Natural killer cell (primary cell): ENCODE results near the gene MT1A. TPM values are rescaled to one million over a fixed set of nuclear protein-coding genes. Genes with fewer than 3 reads are reported as not detected.

Experiments used
- ATAC-seq, 3 donors: fragments of 150-1000 bp in 2 of 3; fragments of 200-7000 bp in 1 of 3; cut with Tn5 transposase; 1 replicate in 1 of 3; 2 replicates in 2 of 3; pipeline ENCODE4 v1.10.0; 2021; ENCODE audit warnings: mild to moderate bottlenecking in 2 of 3, moderate library complexity in 2 of 3
- DNase-seq, 2 donors: peaks; one replicate each; pipeline versions ENCODE4 v3.0.0 to v3.0.0-alpha.2; 2013 to 2021; ENCODE audit warnings: mixed read lengths in 1 of 2
- H3K27ac ChIP-seq: one replicate; pipeline ENCODE4 v1.5.1; 2013; ENCODE audit warnings: mild to moderate bottlenecking, low read length
- H3K27me3 ChIP-seq: one replicate; pipeline ENCODE4 v1.6.1; 2013; ENCODE audit warnings: low read length; ENCODE audit not compliant: control insufficient read depth, insufficient read depth
- H3K36me3 ChIP-seq: one replicate; pipeline ENCODE4 v1.6.1; 2013; ENCODE audit warnings: low read length; ENCODE audit not compliant: control insufficient read depth, insufficient read depth
- H3K4me1 ChIP-seq: one replicate; pipeline ENCODE4 v1.6.1; 2013; ENCODE audit warnings: low read length; ENCODE audit not compliant: control insufficient read depth, insufficient read depth
- H3K4me3 ChIP-seq: one replicate; pipeline ENCODE4 v1.5.1; 2013; ENCODE audit warnings: low read length
- H3K9me3 ChIP-seq: one replicate; pipeline ENCODE4 v1.6.1; 2013; ENCODE audit warnings: low read length; ENCODE audit not compliant: control insufficient read depth, insufficient read depth
- H3K27ac Mint-ChIP-seq, 2 donors: one replicate each; pipeline ENCODE4 v1.8.0; 2022; ENCODE audit warnings: mild to moderate bottlenecking in 2 of 2, mixed read lengths in 2 of 2, moderate library complexity in 1 of 2
- H3K27me3 Mint-ChIP-seq, 2 donors: one replicate each; pipeline ENCODE4 v1.8.0; 2022; ENCODE audit warnings: low read depth in 2 of 2, mixed read lengths in 2 of 2
- H3K36me3 Mint-ChIP-seq: one replicate; pipeline ENCODE4 v1.8.0; 2022; ENCODE audit warnings: mixed read lengths
- H3K4me1 Mint-ChIP-seq, 2 donors: one replicate each; pipeline ENCODE4 v1.8.0; 2022; ENCODE audit warnings: mixed read lengths in 2 of 2
- H3K4me3 Mint-ChIP-seq: one replicate; pipeline ENCODE4 v1.8.0; 2022; ENCODE audit warnings: mild to moderate bottlenecking, moderate library complexity, mixed read lengths
- H3K9me3 Mint-ChIP-seq, 2 donors: one replicate each; pipeline ENCODE4 v1.8.0; 2022; ENCODE audit warnings: mixed read lengths in 2 of 2
- CTCF ChIP-seq: fragments of 200-600 bp; IDR thresholded peaks from one replicate; pipeline ENCODE4 v1.8.0; 2022; ENCODE audit warnings: antibody characterized with exemption
- WGBS: methylation state at CpG from one replicate; pipeline ENCODE4 v1.1.7; 2013; ENCODE audit warnings: missing lambda C conversion rate; ENCODE audit not compliant: insufficient coverage; 5-methylcytosine and 5-hydroxymethylcytosine counted together
- intact Hi-C: fragments of 100-400 bp; cut with micrococcal nuclease; formaldehyde crosslinking; loops from one replicate; pipeline ENCODE4 v1.14.2; 2022
- total RNA-seq, 4 donors: library from RNA; stranded (reverse); fragments of 120-200 nt in 1 of 4; gene quantifications; one replicate each; pipeline versions ENCODE4 v1.2.3 to v1.2.4, GENCODE V29; 2013 to 2022

MT1A gene
- total RNA-seq, 3 donors from 2014 or later (not counting 1 experiment from before 2014, with no cell fraction given), result not detected

DNA sequence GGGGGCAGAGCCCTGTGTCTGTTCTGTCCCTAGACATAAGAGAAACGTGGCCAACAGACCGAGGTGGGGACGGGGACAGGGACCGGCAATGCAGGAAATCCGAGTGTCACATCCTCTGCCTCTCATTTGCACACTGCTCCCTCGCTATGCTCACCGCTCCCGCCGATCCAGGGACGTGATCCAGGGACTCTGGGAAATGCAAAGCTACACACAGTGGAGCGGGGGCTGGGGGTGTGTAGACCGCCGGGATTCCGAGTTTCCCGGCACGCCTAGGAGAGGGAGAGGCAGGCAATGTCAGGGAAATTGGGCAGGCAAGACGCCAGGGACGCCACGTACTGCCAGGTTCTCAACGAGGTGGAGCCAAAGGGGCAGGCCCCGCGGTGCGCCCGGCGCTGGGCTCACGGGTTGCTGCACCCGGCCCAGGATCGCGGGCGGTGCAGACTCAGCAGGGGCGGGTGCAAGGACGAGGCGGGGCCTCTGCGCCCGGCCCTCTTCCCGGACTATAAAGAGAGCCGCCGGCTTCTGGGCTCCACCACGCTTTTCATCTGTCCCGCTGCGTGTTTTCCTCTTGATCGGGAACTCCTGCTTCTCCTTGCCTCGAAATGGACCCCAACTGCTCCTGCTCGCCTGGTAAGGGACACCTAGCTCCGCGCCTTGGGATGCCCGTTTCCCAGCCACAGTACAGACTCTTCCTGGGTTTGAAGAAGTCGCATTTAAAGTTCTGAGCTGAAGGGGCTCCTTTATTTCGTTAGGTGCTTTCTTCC is 43.7 kb downstream of the MT1A start, which contains the start of gene MT1X:
MT1X (plus strand) TSS at position 532 of the 764 bp plus-strand sequence; CDS start at position 603, 71 bp downstream.
- Mint-ChIP-seq H3K4me3 (peak within 1 kb of the TSS; percentile 94), H3K4me1 (peaks cover 9 to 17% of the 10 kb centered on the region in 2 donors), H3K27me3 (no peaks in the 10 kb centered on the region), H3K27ac (peak within 1 kb of the TSS; percentile 64 to 88), H3K36me3 (no peaks in the 10 kb centered on the region), H3K9me3 (no peaks in the 10 kb centered on the region)
- Histone ChIP-seq H3K27ac (peak within 1 kb of the TSS; percentile 48), H3K27me3 (no peaks in the 10 kb centered on the region), H3K4me1 (peaks cover 20% of the 10 kb centered on the region), H3K4me3 (peak within 1 kb of the TSS; percentile 52), H3K36me3 (no peaks in the 10 kb centered on the region), H3K9me3 (no peaks in the 10 kb centered on the region)
- peak; percentile 82 to 94 for DNase-seq
- no peak for TF ChIP-seq CTCF
- under 1% methylated on average over 49 of the region's 49 CpGs for WGBS
- ATAC-seq, result peak; percentile 98 to 99 (median 99)
- intact Hi-C loops, result loop anchor here (1.0 kb wide), 2 partner anchors 74 to 231 kb away; partner anchors contain the start of genes MT2A, NUDT21 and OGFOD1

GRCh38 chr16:56682703-56683397 is 44.4 kb downstream of the MT1A start:
- H3K27ac Mint-ChIP-seq, result peak overlapping the region; percentile 64 to 88
- Histone ChIP-seq H3K4me1 (peaks cover 20% of the 10 kb centered on the region), H3K36me3 (no peaks in the 10 kb centered on the region), H3K27ac (peak overlapping the region; percentile 48), H3K9me3 (no peaks in the 10 kb centered on the region), H3K27me3 (no peaks in the 10 kb centered on the region), H3K4me3 (peak overlapping the region; percentile 52)
- no peak for TF ChIP-seq CTCF
- H3K36me3 Mint-ChIP-seq, result no peaks in the 10 kb centered on the region
- H3K4me3 Mint-ChIP-seq, result peak overlapping the region; percentile 94
- no peaks in the 10 kb centered on the region for H3K9me3 Mint-ChIP-seq
- peak in 1 of 3 donors; percentile 2 for ATAC-seq
- WGBS, result 40% methylated on average over 8 of the region's 8 CpGs
- no peak for DNase-seq
- H3K27me3 Mint-ChIP-seq, result no peaks in the 10 kb centered on the region
- intact Hi-C loops, result loop anchor here (1.0 kb wide), 2 partner anchors 75 to 232 kb away; partner anchors contain the start of genes MT2A, NUDT21 and OGFOD1
- H3K4me1 Mint-ChIP-seq, result peaks cover 9 to 17% of the 10 kb centered on the region in 2 donors

GRCh38 chr16:56683424-56684172 is 45.1 kb downstream of the MT1A start:
- Mint-ChIP-seq H3K27ac (no peak overlapping the region), H3K9me3 (no peaks in the 10 kb centered on the region), H3K4me3 (peak overlapping the region; percentile 53), H3K4me1 (peaks cover 9 to 17% of the 10 kb centered on the region in 2 donors), H3K36me3 (no peaks in the 10 kb centered on the region), H3K27me3 (peaks cover 0 to 4% of the 10 kb centered on the region in 2 donors)
- Histone ChIP-seq H3K27ac (no peak overlapping the region), H3K36me3 (no peaks in the 10 kb centered on the region), H3K9me3 (no peaks in the 10 kb centered on the region), H3K4me1 (peaks cover 20% of the 10 kb centered on the region), H3K27me3 (no peaks in the 10 kb centered on the region), H3K4me3 (no peak overlapping the region)
- no peak for ATAC-seq
- DNase-seq, result no peak
- 85% methylated on average over 3 of the region's 5 CpGs for WGBS
- intact Hi-C loops, result no loop called here
- TF ChIP-seq CTCF, result no peak
